Neural cell (in vitro differentiated cells): Measurements from ENCODE around the gene CD300A.

Experiments used
- CTCF ChIP-seq: fragments of 450-650 bp; IDR thresholded peaks from 2 replicates; pipeline ENCODE4 v1.5.1; 2014; ENCODE audit warnings: antibody characterized with exemption, mild to moderate bottlenecking, moderate library complexity; ENCODE audit not compliant: poor library complexity, severe bottlenecking
- EP300 ChIP-seq: fragments of 450-650 bp; conservative IDR thresholded peaks from 2 replicates; pipeline ENCODE4 v1.6.1; 2014; ENCODE audit warnings: antibody characterized with exemption, mild to moderate bottlenecking, moderate library complexity; ENCODE audit not compliant: poor library complexity, severe bottlenecking
- EZH2 ChIP-seq: fragments of 200-600, 300-800 bp; shearing (Covaris generic), sonication (generic); IDR thresholded peaks from 2 replicates; pipeline ENCODE4 v1.6.1; 2014; ENCODE audit warnings: antibody characterized with exemption, low read length, borderline replicate concordance, mild to moderate bottlenecking; ENCODE audit not compliant: insufficient read depth, poor library complexity, severe bottlenecking
- MXI1 ChIP-seq: fragments of 450-650 bp; conservative IDR thresholded peaks from 2 replicates; pipeline ENCODE4 v1.6.1; 2014; ENCODE audit warnings: antibody characterized with exemption, mild to moderate bottlenecking; ENCODE audit not compliant: poor library complexity, severe bottlenecking
- POLR2AphosphoS5 ChIP-seq: IDR thresholded peaks from 2 replicates; pipeline ENCODE4 v1.6.1; 2012
- RAD21 ChIP-seq: fragments of 450-650 bp; conservative IDR thresholded peaks from 2 replicates; pipeline ENCODE4 v1.6.1; 2014; ENCODE audit warnings: antibody characterized with exemption, mild to moderate bottlenecking, moderate library complexity
- REST ChIP-seq: IDR thresholded peaks from 2 replicates; pipeline ENCODE4 v1.6.1; 2012; ENCODE audit warnings: borderline replicate concordance
- SMC3 ChIP-seq: fragments of 450-650 bp; conservative IDR thresholded peaks from 2 replicates; pipeline ENCODE4 v1.6.1; 2014; ENCODE audit warnings: antibody characterized with exemption, mild to moderate bottlenecking, moderate library complexity; ENCODE audit not compliant: poor library complexity
- TAF1 ChIP-seq: IDR thresholded peaks from 2 replicates; pipeline ENCODE4 v1.6.1; 2012; ENCODE audit warnings: low read depth

- no peak for TF ChIP-seq EZH2
- no peak for TF ChIP-seq REST
- no peak for TF ChIP-seq CTCF
- no peak for TF ChIP-seq POLR2AphosphoS5
- TF ChIP-seq EP300, result no peak
- no peak for TF ChIP-seq TAF1
- no peak for TF ChIP-seq RAD21
- no peak for TF ChIP-seq MXI1
- no peak for TF ChIP-seq SMC3
These were observed 31.0 kb downstream of the CD300A start for GRCh38 chr17:74497471-74497870.
